ENCODE data around the gene TMEM109.

TMEM109 gene

DNA sequence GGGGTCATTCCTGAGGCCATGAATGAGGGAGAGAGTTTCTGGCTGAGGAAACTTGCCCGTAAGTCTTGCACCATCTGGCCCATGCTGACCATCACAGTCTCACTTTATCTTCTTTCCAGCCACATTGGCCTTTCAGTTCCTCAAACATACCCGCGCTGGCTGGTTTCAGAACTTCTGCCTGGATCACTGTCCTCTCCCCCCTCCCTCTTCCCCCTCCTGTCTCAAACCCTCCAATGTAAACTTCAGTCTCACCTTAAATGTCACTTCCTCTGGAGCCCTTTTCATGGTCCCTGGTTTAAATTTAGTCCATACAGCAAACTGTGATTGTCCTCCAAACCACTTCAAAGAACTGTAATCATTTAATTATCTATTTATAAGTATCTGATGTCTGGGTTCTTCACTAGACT lies 3.7 kb upstream of the TMEM109 start:
- DNase-seq (ENCODE audit: low read depth in 2 of 2), result no peak

DNA sequence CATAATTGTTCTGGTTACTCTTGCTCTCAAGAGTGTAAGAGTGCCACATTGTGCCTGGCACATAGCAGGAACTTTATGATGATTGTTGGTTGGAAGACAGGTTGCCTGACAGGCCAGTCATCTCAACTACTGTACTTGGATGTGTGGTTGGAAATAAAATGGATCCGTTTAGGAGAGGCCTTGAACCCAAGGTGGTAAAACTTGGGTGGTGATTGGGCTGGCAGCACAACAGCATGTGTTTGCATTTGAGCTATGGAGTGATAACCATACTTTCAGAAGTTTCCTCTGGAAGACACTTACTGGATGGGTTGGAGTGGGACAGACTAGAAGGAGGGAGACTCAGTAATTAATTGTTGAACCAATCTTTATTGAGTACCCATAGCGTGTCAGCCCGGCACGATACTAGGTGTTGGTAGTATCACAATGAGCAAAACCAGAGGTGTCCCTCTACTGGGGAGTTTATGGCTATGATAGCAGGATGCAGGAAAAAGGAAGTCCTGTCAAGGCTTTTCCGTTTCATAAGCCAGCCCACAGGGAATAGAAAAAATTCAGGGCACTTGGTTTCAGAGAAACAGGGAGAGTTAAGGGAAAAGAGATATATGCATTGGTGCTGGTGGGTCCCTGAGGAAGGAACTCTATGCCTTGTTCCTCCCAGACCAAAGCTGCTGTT lies 3.1 kb upstream of the TMEM109 start:
- no peak for DNase-seq (ENCODE audit: low read depth in 2 of 2)

DNA sequence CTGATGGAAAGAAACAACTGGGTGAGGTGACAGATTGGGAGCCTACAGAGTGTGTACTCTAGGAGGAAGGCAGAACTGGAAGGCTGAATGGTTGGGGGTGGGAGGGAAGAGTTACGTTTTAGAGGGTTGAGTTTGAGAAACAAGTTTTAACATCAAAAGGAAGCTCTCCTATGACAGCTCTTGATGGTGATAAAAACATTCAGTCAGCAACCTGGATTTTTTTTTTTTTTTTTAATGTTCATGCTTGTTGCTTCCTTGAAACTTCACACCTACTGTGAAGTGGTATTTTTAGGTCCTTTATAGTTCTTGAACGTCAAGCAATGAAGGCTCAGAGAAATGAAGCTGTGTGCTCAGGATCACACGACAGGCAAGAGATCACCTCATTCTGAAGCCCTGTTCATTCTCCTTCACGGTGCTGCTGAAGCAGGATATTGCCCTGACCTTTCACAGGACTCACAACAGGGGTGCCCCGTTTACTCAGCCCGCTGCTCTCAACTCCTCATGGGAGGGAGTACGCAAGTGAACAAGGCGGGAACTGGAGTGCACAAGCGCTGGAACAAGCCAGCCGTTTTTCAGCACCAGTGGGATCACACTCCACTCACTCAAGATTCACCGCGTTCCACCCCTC lies 1.6 kb upstream of the TMEM109 start:
- no peak for DNase-seq (ENCODE audit: low read depth in 2 of 2)

DNA sequence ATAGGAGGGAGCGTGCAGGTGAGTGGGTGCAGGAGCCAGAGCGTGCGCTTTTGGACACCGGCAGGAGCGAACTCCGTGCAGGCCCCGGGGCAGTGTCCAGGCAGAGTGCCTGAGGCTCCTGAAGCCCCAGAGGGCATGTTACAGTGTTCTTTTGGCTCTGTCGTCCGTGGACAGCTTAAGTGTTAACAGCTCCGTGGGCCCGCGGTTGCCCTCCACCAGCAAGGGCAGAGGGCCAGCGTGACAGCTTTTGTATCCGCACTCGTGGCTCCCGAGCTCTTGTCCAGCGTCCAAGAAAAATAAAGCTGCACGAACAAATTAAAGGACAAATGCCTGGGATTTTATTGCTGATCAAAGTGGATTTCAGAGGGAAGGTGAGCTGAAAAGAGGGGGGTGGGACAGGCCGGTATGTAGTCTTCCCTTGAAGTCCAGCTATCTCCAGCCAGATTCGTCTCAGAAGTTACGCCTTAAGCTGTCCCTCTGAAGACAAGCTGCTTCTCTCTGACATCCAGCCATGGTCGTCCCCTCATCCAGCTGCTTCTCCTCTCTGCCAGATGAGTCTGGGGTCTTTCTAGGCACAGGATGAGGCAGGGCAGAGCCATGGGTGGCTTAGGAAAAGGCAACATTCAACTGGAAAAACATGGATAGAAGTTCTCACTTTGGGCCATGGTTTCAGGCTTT lies 968 bp upstream of the TMEM109 start:
- no peak for DNase-seq (ENCODE audit: low read depth in 2 of 2)

DNA sequence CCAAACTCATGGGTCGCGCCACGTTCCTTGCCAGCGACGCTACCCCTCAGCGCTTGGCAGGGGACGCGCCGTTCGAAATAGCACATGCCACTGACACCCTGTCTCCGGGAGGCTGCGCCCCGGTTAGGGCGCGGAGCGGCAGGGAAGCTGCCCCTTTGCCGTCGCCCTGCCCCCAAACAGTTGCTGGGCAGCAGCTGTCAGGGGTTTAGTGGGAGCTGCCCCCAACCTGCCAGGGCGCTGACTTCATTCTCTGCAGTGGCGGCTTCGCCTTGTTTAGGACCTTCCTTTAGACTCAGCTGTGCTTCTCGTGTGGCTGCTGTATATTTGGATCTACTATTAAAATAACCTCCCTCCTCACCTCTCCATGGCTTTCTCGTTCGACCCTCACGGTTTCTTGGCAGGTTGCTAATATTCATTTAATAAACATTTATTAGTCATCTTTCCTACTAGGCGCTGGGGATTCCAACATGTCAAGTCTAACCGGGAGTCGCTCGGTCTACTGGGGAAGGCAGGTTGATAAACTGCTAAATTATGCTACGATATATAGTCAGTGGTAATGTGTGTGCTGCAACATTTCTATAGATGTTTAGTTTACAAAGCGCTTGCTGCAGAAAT lies 782 bp downstream of the TMEM109 start:
- DNase-seq (ENCODE audit: low read depth in 2 of 2), result no peak

DNA sequence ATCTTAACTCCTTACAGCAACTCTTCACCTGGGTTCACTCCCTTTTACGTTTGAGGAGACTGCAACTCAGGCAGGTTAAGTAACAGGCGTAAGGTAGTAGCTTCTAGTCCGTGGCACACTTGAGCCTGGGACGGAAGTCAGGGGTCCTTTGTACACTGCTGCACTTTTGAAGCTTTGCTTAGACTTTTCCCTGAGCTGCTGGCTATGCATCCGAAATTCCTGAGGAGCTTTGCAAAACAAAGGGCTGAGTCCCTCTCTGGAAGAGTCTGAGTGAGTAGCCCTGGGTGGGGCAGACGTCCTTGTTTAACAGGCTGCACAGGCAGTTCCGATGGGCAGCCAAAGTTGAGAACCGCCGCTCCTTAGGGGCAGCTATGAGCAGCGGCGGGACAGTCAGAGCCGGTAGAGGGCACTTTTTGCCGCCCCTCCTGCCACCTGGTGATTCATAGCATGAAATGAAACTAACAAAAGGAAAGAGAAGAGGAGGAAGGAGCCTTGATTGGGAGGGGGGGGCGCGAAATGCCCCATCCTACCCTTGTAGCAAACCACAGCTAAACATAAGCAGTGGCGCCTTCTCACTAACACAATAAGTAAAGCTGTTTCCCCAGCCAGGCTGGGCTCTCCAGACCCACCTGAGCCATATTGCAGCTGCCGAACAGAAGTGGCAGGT lies 1.4 kb downstream of the TMEM109 start:
- peak; percentile 40 to 67 for DNase-seq (ENCODE audit: low read depth in 2 of 2)

DNA sequence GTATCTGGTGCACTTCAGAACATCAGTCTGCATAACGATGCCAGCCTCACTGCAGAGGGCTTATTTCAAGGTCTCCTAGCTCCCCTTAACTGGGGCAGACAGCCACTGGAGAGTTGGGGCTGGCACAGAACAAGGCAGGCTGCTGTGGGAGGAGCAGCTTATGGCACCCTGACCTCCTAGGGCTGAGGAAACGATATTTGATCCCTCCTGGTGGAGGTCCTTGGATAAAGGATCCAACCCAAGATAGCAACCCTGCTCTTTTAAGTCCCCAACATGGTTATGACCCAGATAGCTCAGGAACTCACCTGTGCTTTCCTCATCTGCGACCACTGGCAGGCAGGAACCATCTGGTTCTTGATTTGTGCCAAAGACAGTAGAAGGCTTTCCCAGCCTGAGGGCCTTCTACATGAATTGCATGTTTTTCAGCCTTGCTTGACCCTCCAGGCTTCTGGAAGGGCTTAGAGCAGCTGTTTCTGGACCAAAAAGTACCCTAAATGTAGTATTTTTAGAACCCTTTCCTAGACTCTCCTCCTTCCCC lies 2.8 kb downstream of the TMEM109 start:
- no peak for DNase-seq (ENCODE audit: low read depth in 2 of 2)

DNA sequence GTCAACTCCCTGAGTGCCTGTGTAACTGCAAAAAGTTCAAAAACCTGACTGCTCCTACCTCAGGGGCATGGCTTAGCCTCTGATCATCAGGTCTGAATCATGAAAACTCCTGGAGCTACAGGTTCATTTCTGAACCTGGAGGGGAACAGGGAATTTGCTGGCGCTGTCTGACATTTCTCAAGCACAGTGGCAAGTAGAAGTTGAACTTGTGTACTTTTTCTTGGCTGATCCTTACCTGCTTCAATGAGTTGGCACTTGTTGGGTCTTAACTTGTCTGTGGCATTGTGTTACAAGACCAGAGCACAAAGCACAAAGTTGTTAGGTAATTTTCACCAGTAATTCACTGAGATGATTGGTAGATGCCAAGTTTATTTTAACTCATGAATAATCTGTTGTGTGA lies 3.3 kb downstream of the TMEM109 start:
- no peak for DNase-seq (ENCODE audit: low read depth in 2 of 2)

DNA sequence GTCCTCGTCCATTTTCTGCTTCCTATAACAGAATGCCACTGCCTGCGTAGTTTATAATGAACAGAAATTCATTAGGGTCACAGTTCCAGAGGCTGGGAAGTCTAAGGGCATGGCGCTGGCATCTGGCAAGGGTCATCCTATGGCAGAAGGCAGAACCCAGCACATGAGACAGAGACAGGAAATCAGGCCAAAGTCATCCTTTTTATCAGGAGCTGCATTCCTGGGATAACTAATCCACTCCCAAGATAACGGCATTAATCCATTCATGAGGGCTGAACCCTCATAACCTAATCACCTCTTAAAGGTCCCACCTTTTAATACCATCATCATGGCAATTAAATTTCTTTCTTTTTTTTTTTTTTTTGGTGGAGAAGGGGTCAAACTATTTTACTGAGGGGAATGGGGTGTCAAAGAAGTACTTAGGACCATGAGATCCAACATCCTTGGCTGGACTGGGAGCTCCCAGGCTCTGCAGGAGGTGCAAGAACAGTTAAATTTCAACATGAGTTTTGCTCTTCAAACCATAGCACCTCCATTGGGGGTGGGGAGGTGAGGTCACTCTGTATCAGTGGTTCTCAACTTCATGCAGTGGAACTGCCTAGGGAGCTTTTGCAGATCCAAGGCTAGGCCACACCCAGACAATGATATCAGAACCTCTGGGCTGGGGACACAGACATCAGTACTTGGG lies 4.4 kb downstream of the TMEM109 start:
- no peak for DNase-seq (ENCODE audit: low read depth in 2 of 2)

DNA sequence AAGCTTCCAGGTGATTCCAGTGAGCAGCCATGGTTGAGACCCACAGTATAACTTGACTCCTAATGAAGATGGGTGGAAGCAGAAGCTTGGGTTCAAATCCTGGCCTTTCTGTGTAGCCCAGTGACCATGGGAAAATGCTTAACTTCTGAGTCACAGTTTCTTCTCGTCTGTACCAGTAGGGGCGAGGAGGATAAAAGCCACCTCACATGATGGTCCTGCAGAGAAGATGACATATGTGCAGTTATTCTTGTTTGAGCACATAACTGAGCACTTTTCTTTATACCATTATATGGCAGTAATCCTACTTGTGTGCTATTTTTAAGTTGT lies 4.9 kb downstream of the TMEM109 start:
- DNase-seq (ENCODE audit: low read depth in 2 of 2), result no peak

DNA sequence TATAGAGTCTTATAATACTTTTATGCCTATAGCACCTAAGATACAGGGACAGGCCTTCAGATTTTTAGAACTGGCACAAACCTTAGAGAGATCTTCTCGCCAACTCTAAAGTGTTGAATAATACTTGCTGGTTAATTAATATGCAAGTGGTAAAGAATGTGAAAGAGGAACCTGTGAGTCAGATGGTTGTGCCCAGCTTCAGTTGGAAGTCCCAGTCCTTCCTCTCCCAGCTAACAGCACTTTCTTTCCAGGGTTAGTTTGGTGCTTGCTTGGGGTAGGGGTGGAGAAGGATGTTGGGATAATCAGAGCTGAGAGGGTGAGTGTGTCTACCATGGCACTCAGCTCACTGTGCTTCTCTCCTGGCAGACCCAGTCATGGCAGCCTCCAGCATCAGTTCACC lies 5.4 kb downstream of the TMEM109 start:
- DNase-seq (ENCODE audit: low read depth in 2 of 2), result no peak

DNA sequence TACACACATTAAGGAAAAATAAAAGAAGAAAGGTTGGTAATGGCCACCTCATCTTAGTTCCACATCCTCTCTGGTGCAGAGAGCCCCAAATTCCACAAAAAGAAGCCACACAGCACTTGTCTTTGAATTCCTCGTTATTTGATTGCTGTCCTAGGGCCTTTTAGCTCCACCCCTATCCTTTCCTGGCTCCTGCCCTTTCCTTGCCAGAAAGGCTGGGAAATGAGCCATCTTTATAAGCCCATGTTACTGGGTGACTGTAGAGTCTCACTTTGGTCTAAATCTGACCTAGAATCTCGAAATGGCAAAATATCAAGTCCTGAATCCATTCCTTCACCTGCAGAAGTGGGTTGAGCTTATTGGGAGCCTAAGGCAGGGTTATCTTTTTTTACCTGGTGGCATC lies 6.0 kb downstream of the TMEM109 start:
- DNase-seq (ENCODE audit: low read depth in 2 of 2), result no peak

DNA sequence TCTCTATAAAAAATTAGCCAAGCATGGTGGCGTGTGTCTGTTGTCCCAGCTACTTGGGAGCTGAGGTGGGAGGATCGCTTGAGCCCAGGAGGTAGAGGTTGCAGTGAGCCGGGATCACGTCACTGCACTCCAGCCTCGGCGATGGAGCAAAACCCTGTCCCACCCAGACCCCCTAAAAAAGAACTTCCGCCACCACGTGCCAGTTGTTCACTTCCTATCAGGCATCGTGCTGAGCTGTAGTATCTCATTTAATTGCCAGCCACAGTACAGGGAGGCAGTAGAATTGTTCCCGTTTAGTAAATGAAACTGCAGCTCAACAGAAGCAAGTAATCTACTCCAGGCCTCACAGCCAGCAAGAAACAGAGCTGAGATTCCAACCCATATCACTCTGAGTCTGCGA lies 7.3 kb downstream of the TMEM109 start:
- DNase-seq (ENCODE audit: low read depth in 2 of 2), result no peak

DNA sequence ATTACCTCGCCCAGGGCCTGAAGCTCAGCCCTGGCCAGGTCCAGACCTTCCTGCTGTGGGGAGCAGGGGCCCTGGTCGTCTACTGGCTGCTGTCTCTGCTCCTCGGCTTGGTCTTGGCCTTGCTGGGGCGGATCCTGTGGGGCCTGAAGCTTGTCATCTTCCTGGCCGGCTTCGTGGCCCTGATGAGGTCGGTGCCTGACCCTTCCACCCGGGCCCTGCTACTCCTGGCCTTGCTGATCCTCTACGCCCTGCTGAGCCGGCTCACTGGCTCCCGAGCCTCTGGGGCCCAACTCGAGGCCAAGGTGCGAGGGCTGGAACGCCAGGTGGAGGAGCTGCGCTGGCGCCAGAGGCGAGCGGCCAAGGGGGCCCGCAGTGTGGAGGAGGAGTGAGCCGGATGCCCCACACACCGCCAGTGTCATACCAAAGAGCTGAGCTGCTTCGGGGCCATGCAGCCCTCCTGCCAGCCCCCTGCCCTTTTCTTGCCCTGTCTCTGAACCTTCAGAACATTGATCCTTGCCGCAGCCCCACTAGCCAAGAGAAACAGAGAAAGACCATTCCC lies 7.9 kb downstream of the TMEM109 start:
- no peak for DNase-seq (ENCODE audit: low read depth in 2 of 2)

DNA sequence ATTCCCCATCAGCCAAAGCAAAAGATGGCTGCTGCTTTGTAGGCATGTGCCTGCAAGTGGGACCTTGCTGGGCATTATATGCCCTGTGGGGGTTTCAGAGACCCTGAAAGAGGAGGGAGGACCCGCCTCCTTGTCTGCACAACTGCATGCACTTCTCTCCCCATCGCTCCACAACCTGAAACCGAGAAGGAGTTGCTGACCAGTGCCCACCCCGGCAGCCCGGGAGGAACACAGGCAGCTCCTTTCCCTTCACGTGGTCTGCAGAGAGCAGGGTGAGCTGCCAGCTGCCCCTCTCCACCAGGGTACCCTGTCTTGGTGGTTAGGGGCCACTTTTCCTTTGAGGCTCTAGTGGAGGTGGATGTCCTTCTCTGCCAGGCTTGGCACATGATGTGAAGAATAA lies 8.9 kb downstream of the TMEM109 start:
- no peak for DNase-seq (ENCODE audit: low read depth in 2 of 2)

DNA sequence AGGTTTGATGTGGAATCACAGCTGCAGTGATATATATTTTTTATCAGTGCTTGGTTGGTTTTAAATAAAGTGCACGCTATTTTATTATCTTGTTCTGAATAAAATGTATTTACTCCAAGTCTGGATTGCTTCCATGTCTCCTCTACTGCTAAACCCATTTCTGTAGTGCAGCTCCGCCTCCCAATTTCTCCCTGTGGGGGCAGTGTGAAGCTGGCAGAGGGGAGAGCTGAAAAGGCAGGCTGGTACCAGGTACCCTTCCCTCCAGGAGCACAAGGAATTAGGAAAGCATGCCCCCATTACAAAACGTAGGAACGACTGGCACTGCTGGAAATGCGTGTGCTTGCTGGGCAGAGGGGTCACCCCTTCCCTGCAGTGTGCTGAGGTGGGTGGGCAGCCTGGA lies 9.4 kb downstream of the TMEM109 start:
- DNase-seq (ENCODE audit: low read depth in 2 of 2), result no peak

DNA sequence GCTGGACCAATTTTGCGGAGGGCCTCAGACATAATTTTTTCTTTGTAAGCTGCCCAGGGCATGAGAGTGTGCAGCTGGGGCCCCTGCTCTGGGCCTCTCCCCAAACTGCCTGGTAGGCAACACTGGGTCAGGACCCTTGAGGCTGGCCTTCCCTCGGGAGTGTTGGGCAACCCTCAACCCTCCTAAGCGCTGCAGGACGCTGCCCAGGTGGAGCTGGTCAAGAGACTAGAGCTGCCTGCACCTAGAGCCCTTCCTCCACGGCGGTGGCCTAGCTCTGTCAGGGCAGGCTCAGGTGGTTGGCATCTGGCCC lies 9.8 kb downstream of the TMEM109 start:
- DNase-seq (ENCODE audit: low read depth in 2 of 2), result no peak

DNA sequence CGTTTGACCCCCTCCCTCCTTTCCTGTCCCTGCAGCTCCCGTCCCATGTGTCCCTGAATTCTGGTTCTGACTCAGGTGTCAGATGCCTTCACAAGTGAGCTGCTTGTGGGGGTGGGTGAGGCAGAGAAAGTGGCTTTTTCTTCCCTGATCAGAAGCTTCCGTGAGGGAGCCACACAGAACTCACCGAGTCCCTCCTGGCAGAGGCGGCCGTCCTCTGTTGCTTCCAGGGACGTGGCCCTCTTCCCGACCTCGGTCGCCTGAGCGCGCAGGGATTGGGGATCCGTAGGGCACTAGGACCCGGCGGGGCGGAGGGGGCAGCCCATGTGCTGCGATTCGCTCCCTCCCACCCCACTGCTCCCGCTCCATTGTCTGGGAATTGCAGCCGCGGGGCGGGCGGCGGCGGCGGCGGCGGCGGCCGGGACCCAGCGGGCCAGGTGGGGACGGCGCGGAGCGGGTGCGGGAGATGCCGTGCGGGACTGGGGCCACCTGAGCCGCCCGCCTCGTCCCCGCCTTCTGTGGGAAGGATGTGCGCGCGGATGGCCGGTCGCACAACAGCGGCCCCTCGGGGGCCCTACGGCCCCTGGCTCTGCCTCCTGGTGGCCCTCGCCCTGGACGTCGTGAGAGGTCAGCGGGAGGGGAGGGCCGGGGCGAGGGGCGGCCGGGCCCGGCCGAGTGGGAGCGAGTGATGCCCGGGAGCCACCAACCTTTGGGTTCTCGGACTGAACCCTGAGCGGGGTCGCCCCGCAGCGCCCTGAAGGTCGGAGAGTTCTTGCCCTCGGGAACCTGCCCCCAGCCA lies 10.3 kb downstream of the TMEM109 start, which contains the start of gene TMEM132A:
TMEM132A (plus strand) TSS at position 351 of the 796 bp plus-strand sequence; CDS start at position 525, 174 bp downstream.
- no peak for DNase-seq (ENCODE audit: low read depth in 2 of 2)

DNA sequence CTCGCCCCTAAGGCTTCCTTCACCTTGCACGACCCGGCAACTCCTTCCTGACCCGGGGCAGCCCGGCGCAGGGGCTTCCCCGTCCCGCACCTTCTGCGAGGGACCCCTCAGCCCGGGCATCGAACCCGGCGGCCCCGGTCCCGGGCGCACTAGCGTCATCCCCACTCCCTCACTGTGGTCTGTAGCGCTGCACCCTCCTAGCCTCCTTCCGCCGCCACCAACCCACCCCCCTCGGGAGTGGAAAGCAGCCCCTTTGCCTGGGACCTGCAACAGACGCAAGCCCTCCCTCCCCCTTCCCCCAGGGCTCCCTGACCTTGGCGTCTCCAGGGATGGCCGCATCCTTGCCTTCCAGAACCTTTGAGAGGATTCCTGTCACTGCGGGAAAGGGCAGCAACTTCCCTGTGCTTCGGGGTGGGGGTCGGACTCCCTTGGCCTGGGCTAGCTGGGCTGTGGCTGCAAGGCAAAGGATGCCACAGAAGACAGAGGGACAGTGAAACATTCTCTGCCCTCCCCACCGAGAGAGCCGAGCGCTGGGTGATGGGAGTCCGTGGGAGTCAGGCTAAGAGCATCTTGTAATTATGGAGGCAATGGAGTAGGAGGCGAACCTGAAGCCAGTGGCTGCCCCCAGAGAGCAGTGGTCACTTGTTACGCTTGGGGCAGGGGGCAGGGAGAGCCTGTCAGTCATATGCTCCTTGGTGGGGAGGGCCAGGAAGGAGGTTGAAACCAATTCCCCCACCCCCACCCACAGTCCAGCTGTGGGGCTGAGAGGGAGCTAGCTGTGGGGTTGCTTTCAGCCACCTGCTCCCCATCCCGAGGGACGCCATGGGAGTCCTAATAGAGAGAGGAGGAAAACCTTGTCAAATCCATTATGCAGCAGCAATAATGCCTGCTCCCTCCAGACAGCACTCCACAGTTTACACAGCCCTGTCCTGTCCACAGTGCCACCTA lies 11.2 kb downstream of the TMEM109 start:
- no peak for DNase-seq (ENCODE audit: low read depth in 2 of 2)

All from stimulated activated CD4-positive, alpha-beta T cell treated with anti-CD3 and anti-CD28 coated beads, Interleukin-12 subunit alpha, Interleukin-12 subunit beta, amount 100 ng/mL, for 24 hours (primary cell).